Esophagus muscularis mucosa (tissue), 4 donors: Measurements from ENCODE around the gene KLHDC4. TPM values are rescaled to one million over a fixed set of nuclear protein-coding genes. Genes with fewer than 3 reads are reported as not detected.

Experiments
- DNase-seq: peaks from one replicate; pipeline ENCODE4 v3.0.0-alpha.2; 2017; ENCODE audit errors: extremely low spot score
- H3K27ac ChIP-seq, 4 donors: fragments of 200-600 bp; sonication (generic); replicated peaks in 1 of 4; 1 replicate in 3 of 4; 2 replicates in 1 of 4; pipeline ENCODE4 v1.5.1; 2016 to 2019; ENCODE audit warnings: mild to moderate bottlenecking in 1 of 4
- H3K27me3 ChIP-seq, 4 donors: fragments of 200-600 bp; sonication (generic); one replicate each; pipeline versions ENCODE4 v1.5.1 to v1.6.0; 2016 to 2019
- H3K36me3 ChIP-seq, 4 donors: fragments of 200-600 bp; sonication (generic); one replicate each; pipeline ENCODE4 v1.5.1; 2016 to 2019
- H3K4me1 ChIP-seq, 4 donors: fragments of 200-600 bp; sonication (generic); one replicate each; pipeline ENCODE4 v1.5.1; 2016 to 2019
- H3K4me3 ChIP-seq, 4 donors: fragments of 200-600 bp; sonication (generic); 1 replicate in 2 of 4; 2 replicates in 2 of 4; pipeline ENCODE4 v1.5.1; 2016 to 2019; ENCODE audit warnings: mild to moderate bottlenecking in 4 of 4, moderate library complexity in 1 of 4
- H3K9me3 ChIP-seq, 4 donors: fragments of 200-600 bp; sonication (generic); 1 replicate in 3 of 4; 2 replicates in 1 of 4; pipeline ENCODE4 v1.5.1; 2016 to 2019
- EP300 ChIP-seq: sonication (generic); formaldehyde crosslinking; IDR thresholded peaks from one replicate; pipeline ENCODE4 v1.6.1; 2017; ENCODE audit warnings: antibody characterized with exemption
- POLR2A ChIP-seq: fragments of 450-650 bp; IDR thresholded peaks from one replicate; pipeline ENCODE4 v1.6.1; 2017; ENCODE audit warnings: antibody characterized with exemption, moderate library complexity, mild to moderate bottlenecking, low read depth
- POLR2AphosphoS5 ChIP-seq, 2 donors: sonication (generic); formaldehyde crosslinking; IDR thresholded peaks; one replicate each; pipeline ENCODE4 v1.6.1; 2017; ENCODE audit warnings: antibody characterized with exemption in 2 of 2
- WGBS: methylation state at CpG from one replicate; pipeline ENCODE4 v1.1.5; 2018; 5-methylcytosine and 5-hydroxymethylcytosine counted together
- intact Hi-C: fragments of 100-400 bp; cut with DNase I; formaldehyde crosslinking; loops from one replicate; pipeline ENCODE4 v1.15.1; 2023
- total RNA-seq, 4 donors: library from RNA; depleted of rRNA; stranded (reverse); fragments of >200 nt; gene quantifications; one replicate each; pipeline versions ENCODE4 v1.1.0 to v1.2.1, GENCODE V29; 2016
- TF ChIP-seq, protein P1 (sequence below), 3 experiments: fragments of 200-600 bp in 2 of 3; fragments of 450-650 bp in 1 of 3; sonication (generic) in 2 of 3; IDR thresholded peaks; one replicate each; pipeline ENCODE4 v1.5.1; 2017 to 2019; ENCODE audit warnings: antibody characterized with exemption in 3 of 3, mild to moderate bottlenecking in 2 of 3, moderate library complexity in 1 of 3

The KLHDC4 gene
- total RNA-seq, 4 donors from 2014 or later, result 22.2 to 41.5 (median 31.4) TPM

DNA sequence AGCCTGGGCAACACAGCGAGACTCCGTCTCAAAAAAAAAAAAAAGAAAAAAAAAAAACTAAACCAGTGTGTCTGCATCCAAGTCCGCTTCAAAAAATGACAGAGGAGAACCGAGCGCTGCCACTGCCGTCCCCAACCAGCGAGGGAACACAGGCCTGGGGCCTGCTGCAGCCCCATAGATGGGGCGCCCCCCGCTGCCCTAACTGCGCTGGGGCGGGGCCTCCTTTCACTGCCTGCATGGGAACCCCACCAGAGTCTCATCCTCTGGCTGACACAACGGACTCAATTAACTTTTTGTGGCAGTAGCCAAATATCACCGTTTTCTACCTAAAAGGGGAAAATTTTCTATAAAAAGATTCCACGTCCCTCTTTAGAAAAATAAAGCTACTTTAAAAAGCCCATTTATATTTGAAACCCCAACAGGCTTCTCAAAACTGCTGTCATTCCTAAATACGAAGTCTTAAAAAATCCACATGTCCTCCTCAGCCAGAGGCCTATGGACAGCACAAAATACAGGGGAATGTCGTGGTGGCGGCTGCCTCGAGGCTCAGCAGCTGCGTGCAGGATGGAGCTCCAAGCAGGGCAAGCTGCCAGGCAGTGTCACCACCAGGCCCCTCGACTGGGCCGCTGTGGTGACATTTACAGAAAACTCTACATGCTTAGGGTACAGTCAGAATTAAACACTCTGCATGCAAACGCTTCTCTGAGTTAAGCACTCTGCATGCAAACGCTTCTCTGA lies 30.3 kb downstream of the KLHDC4 start:
- Histone ChIP-seq H3K4me3 (no peak overlapping the region), H3K4me1 (peaks cover 3 to 7% (median 4%) of the 10 kb centered on the region in 4 donors), H3K9me3 (no peaks in the 10 kb centered on the region), H3K27me3 (no peaks in the 10 kb centered on the region), H3K27ac (no peak overlapping the region), H3K36me3 (peaks cover 16 to 72% (median 30%) of the 10 kb centered on the region in 4 donors)
- no peak for DNase-seq
- WGBS, result 84% methylated on average over 21 of the region's 23 CpGs
- intact Hi-C loops, result no loop called here
- TF ChIP-seq POLR2AphosphoS5 (IDR thresholded peaks at IDR 0.05) (no peak), EP300 (no peak), POLR2A (no peak)
- TF ChIP-seq, protein P1, sequence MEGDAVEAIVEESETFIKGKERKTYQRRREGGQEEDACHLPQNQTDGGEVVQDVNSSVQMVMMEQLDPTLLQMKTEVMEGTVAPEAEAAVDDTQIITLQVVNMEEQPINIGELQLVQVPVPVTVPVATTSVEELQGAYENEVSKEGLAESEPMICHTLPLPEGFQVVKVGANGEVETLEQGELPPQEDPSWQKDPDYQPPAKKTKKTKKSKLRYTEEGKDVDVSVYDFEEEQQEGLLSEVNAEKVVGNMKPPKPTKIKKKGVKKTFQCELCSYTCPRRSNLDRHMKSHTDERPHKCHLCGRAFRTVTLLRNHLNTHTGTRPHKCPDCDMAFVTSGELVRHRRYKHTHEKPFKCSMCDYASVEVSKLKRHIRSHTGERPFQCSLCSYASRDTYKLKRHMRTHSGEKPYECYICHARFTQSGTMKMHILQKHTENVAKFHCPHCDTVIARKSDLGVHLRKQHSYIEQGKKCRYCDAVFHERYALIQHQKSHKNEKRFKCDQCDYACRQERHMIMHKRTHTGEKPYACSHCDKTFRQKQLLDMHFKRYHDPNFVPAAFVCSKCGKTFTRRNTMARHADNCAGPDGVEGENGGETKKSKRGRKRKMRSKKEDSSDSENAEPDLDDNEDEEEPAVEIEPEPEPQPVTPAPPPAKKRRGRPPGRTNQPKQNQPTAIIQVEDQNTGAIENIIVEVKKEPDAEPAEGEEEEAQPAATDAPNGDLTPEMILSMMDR (IDR thresholded peaks at IDR 0.05), result no peak

DNA sequence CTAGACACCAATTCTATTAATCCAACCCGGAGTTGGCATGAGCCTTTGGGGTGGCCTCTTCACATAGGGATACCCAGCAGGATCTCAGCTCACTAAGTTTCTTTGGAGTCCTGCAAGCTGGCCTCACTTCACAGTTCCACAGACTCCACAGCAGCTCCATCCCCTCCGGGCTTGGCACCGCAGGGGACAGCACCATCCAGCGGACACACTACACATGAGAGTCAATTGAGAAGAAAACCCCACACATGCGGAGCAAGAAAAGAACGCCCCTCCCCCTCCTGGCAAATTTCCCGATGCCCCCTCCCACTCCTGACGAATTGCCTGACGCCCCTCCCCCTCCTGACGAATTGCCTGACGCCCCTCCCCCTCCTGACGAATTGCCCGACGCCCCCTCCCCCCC lies 31.1 kb downstream of the KLHDC4 start:
- no peak for DNase-seq
- no peak overlapping the region for H3K4me3 ChIP-seq
- TF ChIP-seq POLR2A (no peak), POLR2AphosphoS5 (IDR thresholded peaks at IDR 0.05) (no peak), EP300 (no peak)
- TF ChIP-seq, protein P1 (IDR thresholded peaks at IDR 0.05), result no peak
- WGBS, result 79% methylated on average over 12 of the region's 14 CpGs
- H3K36me3 ChIP-seq, result peaks cover 21 to 72% (median 29%) of the 10 kb centered on the region in 4 donors
- intact Hi-C loops, result no loop called here
- no peaks in the 10 kb centered on the region for H3K9me3 ChIP-seq
- no peaks in the 10 kb centered on the region for H3K4me1 ChIP-seq
- H3K27me3 ChIP-seq, result no peaks in the 10 kb centered on the region
- H3K27ac ChIP-seq, result no peak overlapping the region

DNA sequence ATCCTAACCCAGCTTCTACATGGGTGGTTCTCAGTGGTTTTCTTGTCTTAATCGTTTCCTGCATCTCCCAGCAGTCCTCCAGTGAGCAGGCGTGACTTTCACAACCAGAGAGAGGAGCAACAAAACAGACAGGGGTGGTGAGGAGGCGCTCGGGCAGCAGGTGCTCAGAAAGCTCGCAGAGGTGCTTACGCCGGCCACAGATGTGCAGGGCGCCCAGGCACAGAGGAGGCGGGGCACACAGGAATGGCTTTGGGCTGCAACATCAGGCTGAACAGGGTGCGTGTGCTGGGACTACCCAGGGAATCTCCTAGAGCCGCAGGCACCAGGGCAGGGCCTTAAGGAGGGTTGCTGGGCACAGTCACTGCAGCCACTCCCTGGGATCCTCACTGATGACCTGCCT lies 32.6 kb downstream of the KLHDC4 start:
- no peaks in the 10 kb centered on the region for H3K4me1 ChIP-seq
- 92% methylated on average over 9 of the region's 11 CpGs for WGBS
- no peaks in the 10 kb centered on the region for H3K27me3 ChIP-seq
- no peak overlapping the region for H3K27ac ChIP-seq
- DNase-seq, result no peak
- peaks cover 25 to 81% (median 38%) of the 10 kb centered on the region in 4 donors for H3K36me3 ChIP-seq
- intact Hi-C loops, result no loop called here
- no peak overlapping the region for H3K4me3 ChIP-seq
- TF ChIP-seq, protein P1 (IDR thresholded peaks at IDR 0.05), result no peak
- TF ChIP-seq POLR2A (no peak), EP300 (no peak), POLR2AphosphoS5 (IDR thresholded peaks at IDR 0.05) (no peak)
- H3K9me3 ChIP-seq, result no peaks in the 10 kb centered on the region

DNA sequence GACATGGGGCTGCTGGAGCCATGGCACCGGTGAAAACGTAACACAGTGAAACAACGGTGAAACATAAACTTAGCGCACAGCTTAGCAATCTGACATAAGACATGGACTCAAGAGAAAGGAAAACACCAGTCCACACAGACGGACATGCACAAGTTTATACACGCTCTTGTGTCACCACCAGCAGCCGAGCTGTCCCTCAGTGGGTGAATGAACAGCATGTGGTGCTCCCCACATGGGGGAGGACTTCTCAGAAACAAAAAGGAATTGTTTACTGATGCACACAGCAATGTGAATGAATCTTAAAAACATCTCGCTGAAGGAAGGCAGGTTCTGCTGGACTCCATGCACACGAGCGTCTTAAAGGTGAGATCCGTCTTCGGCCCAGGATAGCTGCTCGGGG lies 34.2 kb downstream of the KLHDC4 start:
- Histone ChIP-seq H3K4me3 (no peak overlapping the region), H3K9me3 (no peaks in the 10 kb centered on the region), H3K27ac (no peak overlapping the region), H3K36me3 (peaks cover 25 to 83% (median 37%) of the 10 kb centered on the region in 4 donors), H3K27me3 (no peaks in the 10 kb centered on the region), H3K4me1 (no peaks in the 10 kb centered on the region)
- DNase-seq, result no peak
- no peak for TF ChIP-seq POLR2A
- TF ChIP-seq, protein P1 (IDR thresholded peaks at IDR 0.05), result no peak
- no peak for TF ChIP-seq EP300
- TF ChIP-seq POLR2AphosphoS5 (IDR thresholded peaks at IDR 0.05), result no peak
- intact Hi-C loops, result no loop called here
- 94% methylated on average over 13 of the region's 13 CpGs for WGBS
